GM18873 (cell line): ENCODE data around the gene SEMA4D.
"Not testable (repeated sequence)": the region's sequence is repeated elsewhere in the genome, so short reads cannot be mapped to it uniquely, and the experiment has no call there.

Source experiments
- ATAC-seq: cut with Tn5 transposase; IDR thresholded peaks from one replicate; pipeline ENCODE4 v1.9.1; 2021; ENCODE audit warnings: mild to moderate bottlenecking, moderate library complexity, moderate number of reproducible peaks; ENCODE audit not compliant: unreplicated experiment, low FRiP score

The SEMA4D gene

GRCh38 chr9:89361816-89362646 lies 135.9 kb downstream of the SEMA4D start:
- ATAC-seq: no peak

DNA sequence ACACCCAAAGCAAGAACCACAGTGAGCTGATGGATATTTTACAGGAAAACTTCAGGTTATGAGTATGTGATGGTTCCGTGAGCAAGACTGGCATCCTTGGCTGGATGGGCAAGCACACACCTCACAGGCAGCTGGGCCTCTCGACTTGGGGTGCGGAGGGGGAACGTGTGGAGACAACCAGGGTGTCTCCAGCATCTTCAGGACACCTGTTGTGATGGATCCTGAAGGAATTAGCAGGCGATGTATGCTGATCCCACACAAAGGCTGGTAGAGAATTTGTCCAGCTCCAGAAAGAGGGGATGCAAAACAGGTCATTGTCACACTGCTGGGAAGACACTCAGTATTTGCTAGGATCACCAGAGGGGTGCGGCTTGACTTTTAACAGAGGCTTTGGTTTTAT lies 136.9 kb downstream of the SEMA4D start:
- no peak for ATAC-seq

- ATAC-seq: no peak
Measured at GRCh38 chr9:89360465-89360864, 137.4 kb downstream of the SEMA4D start.

DNA sequence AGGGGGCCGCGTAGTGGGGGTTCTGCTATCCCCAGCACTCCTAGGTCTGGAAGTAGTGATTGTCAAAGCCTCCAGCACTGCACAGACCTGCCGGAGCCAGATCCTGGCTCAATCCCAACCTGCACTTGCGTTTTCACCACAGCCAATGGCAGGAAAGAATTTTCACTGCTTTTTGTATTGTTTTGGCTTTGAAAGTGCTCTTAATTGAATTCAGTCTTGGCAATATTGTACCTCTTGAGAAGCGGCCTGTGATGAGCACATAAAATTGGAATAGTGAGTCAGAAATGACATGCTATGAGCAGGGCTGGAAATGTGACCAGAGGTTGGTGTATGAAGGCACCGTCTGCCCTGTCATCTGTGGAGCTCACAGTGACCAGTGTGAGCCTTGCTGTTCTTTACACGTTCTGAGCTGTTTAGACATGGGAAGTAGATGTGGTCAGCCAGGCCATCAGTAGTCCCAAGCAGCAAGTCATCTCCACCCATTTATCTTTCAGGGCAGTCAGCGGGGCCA lies 138.1 kb downstream of the SEMA4D start:
- ATAC-seq: no peak

GRCh38 chr9:89358985-89359384 lies 138.9 kb downstream of the SEMA4D start:
- ATAC-seq: no peak

GRCh38 chr9:89358376-89358916 lies 139.5 kb downstream of the SEMA4D start:
- no peak for ATAC-seq

DNA sequence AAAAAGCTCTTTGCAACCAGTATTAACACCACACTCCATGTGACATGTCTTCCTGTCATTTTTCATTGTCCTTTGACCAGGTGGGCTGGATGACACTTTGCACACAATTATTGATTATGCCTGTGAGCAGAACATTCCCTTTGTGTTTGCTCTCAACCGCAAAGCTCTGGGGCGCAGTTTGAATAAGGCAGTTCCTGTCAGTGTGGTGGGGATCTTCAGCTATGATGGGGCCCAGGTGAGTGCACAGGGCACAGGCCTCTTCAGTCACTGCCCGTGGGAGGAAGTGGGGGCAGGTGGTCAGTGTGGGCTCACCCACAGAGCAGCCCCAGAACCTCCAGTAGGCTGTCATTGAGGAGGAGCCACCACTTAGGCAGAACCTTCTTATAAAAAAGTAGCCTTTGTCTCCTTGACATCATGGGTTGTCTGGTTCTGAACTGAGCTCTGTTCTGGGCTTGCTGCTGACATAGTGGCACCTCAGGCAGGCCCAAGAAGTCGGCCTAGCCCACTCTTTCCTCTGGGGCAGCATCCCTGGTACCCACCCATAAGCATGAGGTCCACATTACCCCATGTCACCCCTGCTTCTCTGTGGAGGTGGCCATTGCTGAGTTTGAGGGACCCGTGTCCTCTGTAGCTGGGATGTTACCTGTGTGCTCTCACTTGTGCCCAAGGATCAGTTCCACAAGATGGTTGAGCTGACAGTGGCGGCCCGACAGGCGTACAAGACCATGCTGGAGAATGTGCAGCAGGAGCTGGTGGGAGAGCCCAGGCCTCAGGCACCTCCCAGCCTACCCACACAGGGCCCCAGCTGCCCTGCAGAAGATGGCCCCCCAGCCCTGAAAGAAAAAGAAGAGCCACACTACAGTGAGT lies 140.3 kb downstream of the SEMA4D start:
- ATAC-seq: no peak

DNA sequence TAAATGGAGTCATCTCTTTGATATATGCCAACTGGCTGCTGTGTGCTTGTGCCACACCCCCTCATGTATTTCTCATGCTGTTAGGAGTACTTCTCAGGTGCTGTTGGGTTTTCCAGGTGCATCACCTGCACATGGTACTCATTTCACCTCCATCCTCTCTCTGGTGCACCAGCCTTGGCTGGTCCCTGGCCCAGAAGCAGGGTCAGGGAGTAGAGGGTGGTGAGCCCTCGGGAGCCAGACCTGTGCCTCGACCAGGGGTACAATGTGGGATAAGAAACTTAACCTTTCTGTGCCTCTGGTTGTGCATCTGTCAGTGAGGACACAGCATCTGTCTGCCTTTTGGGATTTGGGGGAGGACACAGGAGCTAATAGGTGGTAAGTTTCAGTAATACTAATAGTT lies 141.1 kb downstream of the SEMA4D start:
- ATAC-seq: no peak

GRCh38 chr9:89354471-89354870 lies 143.4 kb downstream of the SEMA4D start:
- no peak for ATAC-seq

- no peak for ATAC-seq
Measured at GRCh38 chr9:89353989-89354388, 143.9 kb downstream of the SEMA4D start.

DNA sequence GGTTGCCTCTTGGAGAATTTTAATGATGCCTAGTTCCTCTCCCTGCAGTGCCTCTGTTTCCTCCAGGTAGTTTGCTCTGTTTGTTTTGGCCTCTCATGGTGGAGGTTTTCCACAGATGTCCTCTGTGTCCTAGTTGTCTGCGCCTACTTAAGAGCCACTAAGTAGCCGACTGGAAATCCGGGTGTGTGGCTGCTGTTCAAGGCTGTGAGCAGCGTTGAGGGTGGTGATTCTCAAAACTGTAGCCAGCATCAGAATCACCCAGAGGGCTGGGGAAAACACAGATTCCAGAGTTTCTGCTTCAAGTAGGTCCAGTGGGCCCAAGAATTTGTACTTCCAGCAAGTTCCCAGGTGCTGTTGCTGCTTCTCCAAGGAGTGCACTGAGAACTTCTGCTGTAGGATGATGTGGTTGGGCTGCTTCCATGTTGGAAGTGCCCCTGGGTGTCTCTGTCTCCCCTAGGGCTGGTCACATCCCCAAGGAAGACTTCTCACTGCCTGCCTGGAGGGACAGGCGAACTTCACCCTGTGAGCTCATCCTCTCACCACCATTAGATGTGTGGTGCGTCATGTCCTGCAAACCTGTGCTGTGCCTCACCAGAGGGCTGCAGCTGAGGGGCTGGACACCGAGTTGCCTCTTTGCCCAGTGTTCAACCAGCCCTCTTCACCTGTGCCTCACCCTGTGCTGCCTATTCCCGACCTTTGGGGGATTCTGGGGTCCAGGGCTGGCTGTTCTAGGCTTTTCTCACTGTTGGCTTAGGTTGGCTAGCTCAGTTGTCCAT lies 144.9 kb downstream of the SEMA4D start:
- no peak for ATAC-seq

DNA sequence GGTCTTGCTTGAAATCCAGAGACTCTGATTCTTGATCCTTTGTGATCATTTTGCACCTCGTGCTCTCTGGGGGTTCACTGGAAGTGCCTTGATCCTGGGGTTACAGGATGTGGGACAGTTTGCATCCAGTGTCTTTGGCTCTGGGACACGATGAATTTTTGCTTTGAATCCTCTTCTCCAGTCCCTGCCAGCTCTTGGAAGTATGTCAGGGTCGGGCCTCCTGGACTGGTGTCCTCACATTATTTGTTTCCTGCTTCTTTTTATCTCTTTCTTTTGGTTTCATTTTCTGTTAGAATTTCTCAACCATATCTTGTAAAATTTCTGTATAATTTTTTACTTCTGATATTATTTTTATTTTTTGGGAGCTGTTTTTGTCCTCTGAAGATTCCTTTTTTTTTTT lies 145.5 kb downstream of the SEMA4D start:
- ATAC-seq: no peak

GRCh38 chr9:89351584-89352300 lies 146.2 kb downstream of the SEMA4D start:
- ATAC-seq: no peak

DNA sequence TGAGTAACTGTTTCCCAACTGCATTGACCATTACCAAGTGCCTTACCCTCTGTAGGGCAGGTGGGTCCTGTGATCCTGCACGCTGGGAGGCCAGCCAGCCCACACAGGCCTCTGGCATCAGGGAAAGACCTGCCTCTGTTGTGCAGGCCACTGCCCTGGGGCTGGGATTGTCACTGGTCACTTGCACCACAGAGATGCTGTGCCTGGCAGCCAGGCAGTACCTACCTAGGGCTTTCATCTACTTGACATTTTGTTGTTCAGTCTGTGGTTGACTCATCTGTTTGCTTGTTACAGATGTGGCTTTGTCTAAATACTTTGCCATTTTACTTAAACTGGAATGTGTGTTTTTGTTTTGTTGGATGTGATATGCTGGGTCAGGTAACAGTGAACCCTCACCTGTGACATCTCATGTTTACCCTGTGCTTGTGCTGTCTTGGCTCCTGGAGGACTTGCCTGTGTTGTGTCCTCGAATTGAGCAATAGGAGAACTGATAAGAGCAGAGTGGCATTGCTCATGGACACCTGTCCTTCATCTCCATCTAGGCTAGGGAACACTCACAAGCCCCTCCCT lies 146.8 kb downstream of the SEMA4D start:
- ATAC-seq: no peak

DNA sequence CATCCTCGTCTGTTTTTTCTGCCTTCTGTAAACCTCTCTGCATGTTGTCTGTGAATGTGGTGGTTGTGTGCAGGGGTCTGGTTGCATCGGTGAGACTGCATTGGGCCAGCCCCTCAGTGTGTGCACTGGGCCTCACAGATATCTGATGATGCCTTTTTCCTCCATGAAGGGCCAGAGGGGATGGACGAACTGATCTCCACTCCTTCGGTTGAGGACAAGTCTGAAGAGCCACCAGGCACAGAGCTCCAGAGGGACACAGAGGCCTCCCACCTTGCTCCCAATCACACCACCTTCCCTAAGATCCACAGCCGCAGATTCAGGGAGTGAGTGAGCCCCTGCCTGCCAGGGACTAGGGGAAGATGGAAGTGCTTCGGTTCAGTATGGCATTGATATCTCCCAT lies 148.3 kb downstream of the SEMA4D start:
- ATAC-seq: no peak

- no peak for ATAC-seq
Measured at GRCh38 chr9:89347651-89348050, 150.3 kb downstream of the SEMA4D start.

DNA sequence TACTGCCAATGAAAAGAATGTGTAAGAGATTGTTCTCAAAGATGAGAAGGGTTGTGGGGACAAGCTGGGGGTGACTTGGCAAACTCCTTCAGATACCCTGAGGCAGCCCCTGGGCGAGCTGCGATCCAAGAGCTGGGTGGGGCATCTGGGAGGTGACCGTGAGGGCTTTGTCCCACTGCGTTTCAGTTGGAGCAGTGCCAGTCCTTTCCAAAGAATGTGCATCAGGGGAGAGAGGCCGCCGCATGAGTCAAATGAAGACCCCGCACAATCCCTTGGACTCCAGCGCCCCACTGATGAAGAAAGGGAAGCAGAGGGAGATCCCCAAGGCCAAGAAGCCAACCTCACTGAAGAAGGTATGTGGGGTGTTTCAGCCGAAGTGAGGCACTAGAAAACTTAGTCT lies 151.2 kb downstream of the SEMA4D start:
- no peak for ATAC-seq

- no peak for ATAC-seq
Measured at GRCh38 chr9:89345476-89345875, 152.4 kb downstream of the SEMA4D start.

- ATAC-seq: not testable (repeated sequence)
Measured at GRCh38 chr9:89343812-89344211, 154.1 kb downstream of the SEMA4D start.
